Type B pancreatic cell (in vitro differentiated cells): ENCODE data around the gene COL5A1. TPM values are rescaled to one million over a fixed set of nuclear protein-coding genes. Genes with fewer than 3 reads are reported as not detected.

ENCODE experiments used
- DNase-seq: peaks from one replicate; pipeline ENCODE4 v3.0.0; 2021; ENCODE audit warnings: mixed read lengths; ENCODE audit not compliant: unreplicated experiment; ENCODE audit errors: extremely low spot score
- H3K27ac Mint-ChIP-seq: 2 replicates; pipeline ENCODE4 v1.8.0; 2021; ENCODE audit warnings: mild to moderate bottlenecking, mixed read lengths
- H3K27me3 Mint-ChIP-seq: 2 replicates; pipeline ENCODE4 v1.8.0; 2021; ENCODE audit warnings: mixed read lengths
- H3K36me3 Mint-ChIP-seq: 2 replicates; pipeline ENCODE4 v1.8.0; 2021; ENCODE audit warnings: mixed read lengths
- H3K4me1 Mint-ChIP-seq: one replicate; pipeline ENCODE4 v1.8.0; 2021; ENCODE audit warnings: mixed read lengths; ENCODE audit not compliant: unreplicated experiment
- H3K4me3 Mint-ChIP-seq: 2 replicates; pipeline ENCODE4 v1.8.0; 2021; ENCODE audit warnings: mild to moderate bottlenecking, mixed read lengths
- H3K9me3 Mint-ChIP-seq: 2 replicates; pipeline ENCODE4 v1.8.0; 2021; ENCODE audit warnings: mixed read lengths
- CTCF ChIP-seq: fragments of 200-600 bp; sonication (generic); conservative IDR thresholded peaks from 2 replicates; pipeline ENCODE4 v1.5.0; 2021; ENCODE audit warnings: antibody characterized with exemption, mild to moderate bottlenecking
- total RNA-seq: library from RNA; stranded (reverse); gene quantifications from 2 replicates; pipeline ENCODE4 v1.2.1, GENCODE V29; 2021; ENCODE audit warnings: low replicate concordance

The COL5A1 gene
- total RNA-seq, 1 donor from 2014 or later = 112 TPM

- no peaks in the 10 kb centered on the region for H3K27me3 Mint-ChIP-seq
- peaks cover 3% of the 10 kb centered on the region for H3K4me1 Mint-ChIP-seq
- DNase-seq = no peak
- H3K4me3 Mint-ChIP-seq = no peak overlapping the region
- peaks cover 9% of the 10 kb centered on the region for H3K36me3 Mint-ChIP-seq
- TF ChIP-seq CTCF = no peak
- H3K27ac Mint-ChIP-seq = no peak overlapping the region
- H3K9me3 Mint-ChIP-seq = no peaks in the 10 kb centered on the region
These were observed 202.1 kb downstream of the COL5A1 start for GRCh38 chr9:134843740-134844139.

DNA sequence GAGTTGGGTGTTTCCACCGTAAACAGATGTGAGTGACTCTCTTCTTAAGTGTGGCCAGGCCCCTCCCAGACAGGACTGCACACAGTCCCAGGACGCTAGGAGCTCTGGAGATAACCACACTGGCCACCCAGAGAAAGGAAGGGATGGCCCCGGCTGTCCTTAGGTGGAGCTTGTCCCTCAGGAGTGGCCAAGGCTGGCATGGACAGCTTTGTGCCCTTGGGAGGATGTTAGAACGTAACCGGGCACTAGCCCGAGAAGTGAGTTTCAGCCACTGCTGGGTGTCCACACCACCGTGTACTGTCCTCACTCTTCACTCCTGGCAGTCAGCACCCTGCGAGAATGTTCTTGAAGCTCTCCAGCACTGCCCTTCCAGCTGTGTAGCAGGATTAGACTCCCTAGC lies 203.2 kb downstream of the COL5A1 start:
- Mint-ChIP-seq H3K4me1 (peaks cover 3% of the 10 kb centered on the region), H3K36me3 (peaks cover 9% of the 10 kb centered on the region), H3K27ac (no peak overlapping the region), H3K4me3 (no peak overlapping the region), H3K9me3 (no peaks in the 10 kb centered on the region), H3K27me3 (no peaks in the 10 kb centered on the region)
- no peak for DNase-seq
- no peak for TF ChIP-seq CTCF

GRCh38 chr9:134846187-134846586 lies 204.6 kb downstream of the COL5A1 start:
- Mint-ChIP-seq H3K4me3 (no peak overlapping the region), H3K9me3 (no peaks in the 10 kb centered on the region), H3K4me1 (peaks cover 3% of the 10 kb centered on the region), H3K27ac (no peak overlapping the region), H3K27me3 (no peaks in the 10 kb centered on the region), H3K36me3 (peaks cover 9% of the 10 kb centered on the region)
- no peak for TF ChIP-seq CTCF
- DNase-seq = no peak

GRCh38 chr9:134846699-134847098 lies 205.1 kb downstream of the COL5A1 start:
- Mint-ChIP-seq H3K36me3 (peaks cover 9% of the 10 kb centered on the region), H3K27me3 (no peaks in the 10 kb centered on the region), H3K4me3 (no peak overlapping the region), H3K27ac (no peak overlapping the region), H3K9me3 (no peaks in the 10 kb centered on the region), H3K4me1 (peaks cover 3% of the 10 kb centered on the region)
- TF ChIP-seq CTCF = no peak
- no peak for DNase-seq

- Mint-ChIP-seq H3K27me3 (no peaks in the 10 kb centered on the region), H3K27ac (no peak overlapping the region), H3K4me3 (no peak overlapping the region), H3K4me1 (peaks cover 3% of the 10 kb centered on the region), H3K9me3 (no peaks in the 10 kb centered on the region), H3K36me3 (peaks cover 9% of the 10 kb centered on the region)
- no peak for DNase-seq
- TF ChIP-seq CTCF = no peak
These were observed 205.5 kb downstream of the COL5A1 start for GRCh38 chr9:134847138-134847537.

GRCh38 chr9:134847752-134848432 lies 206.3 kb downstream of the COL5A1 start:
- TF ChIP-seq CTCF = no peak
- Mint-ChIP-seq H3K27me3 (no peaks in the 10 kb centered on the region), H3K9me3 (no peaks in the 10 kb centered on the region), H3K4me1 (peaks cover 3% of the 10 kb centered on the region), H3K36me3 (peaks cover 9% of the 10 kb centered on the region), H3K27ac (no peak overlapping the region), H3K4me3 (no peak overlapping the region)
- no peak for DNase-seq
